GM12801 (cell line): ENCODE measurements around the gene IFNGR1.

Experiments
- CTCF ChIP-seq: IDR thresholded peaks from one replicate; pipeline ENCODE4 v1.5.1; 2011; ENCODE audit warnings: control low read depth; ENCODE audit not compliant: insufficient read length; ENCODE audit errors: extremely low read depth

The IFNGR1 gene

DNA sequence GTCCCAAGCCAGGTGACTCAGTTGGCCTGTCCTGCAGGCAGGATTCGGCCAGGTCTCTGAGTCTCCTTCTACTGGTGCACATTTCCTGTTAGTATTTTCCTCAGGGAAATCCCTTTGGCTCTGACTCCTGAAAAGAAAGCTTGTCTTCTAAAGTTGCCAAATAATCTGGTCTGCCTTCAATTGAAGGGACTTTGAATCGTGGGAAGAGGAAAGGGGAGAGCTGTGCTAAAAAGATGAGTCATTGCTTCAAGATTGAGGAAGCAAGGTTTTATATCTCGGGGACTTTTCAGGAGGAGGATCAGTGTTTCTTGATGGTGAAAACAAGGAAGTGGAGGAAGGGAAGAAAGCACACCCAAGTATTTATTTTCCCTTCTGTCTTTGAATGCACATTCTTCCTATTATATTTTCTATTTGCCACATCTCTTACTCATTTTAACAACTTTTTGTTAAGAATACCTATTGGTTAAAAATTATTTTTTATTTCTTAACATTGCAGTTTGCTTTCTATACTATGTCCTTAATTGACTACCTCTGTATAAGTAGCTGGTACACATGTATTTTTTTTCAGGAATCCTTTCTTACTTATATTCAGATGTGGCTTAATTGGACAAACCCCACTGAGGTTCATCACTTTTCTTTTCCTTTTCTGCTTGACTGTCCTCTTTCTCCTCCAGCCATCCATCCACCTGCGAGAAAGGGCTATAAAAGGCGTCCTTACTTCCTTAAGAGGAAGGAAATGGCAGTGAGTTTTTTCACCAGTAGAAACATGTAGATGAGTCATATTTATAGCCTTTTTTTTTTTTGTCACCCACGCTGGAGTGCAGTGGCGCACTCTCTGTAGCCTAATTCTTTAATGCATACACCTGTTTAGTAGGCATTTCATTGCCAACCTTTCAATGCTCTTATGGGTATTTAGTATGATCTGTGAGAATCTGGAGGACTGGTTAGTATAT lies 15.0 kb upstream of the IFNGR1 start:
- TF ChIP-seq CTCF, result no peak

- TF ChIP-seq CTCF, result no peak
Measured at GRCh38 chr6:137231895-137232294, 12.7 kb upstream of the IFNGR1 start.

GRCh38 chr6:137230956-137231555 lies 11.9 kb upstream of the IFNGR1 start:
- TF ChIP-seq CTCF, result no peak

DNA sequence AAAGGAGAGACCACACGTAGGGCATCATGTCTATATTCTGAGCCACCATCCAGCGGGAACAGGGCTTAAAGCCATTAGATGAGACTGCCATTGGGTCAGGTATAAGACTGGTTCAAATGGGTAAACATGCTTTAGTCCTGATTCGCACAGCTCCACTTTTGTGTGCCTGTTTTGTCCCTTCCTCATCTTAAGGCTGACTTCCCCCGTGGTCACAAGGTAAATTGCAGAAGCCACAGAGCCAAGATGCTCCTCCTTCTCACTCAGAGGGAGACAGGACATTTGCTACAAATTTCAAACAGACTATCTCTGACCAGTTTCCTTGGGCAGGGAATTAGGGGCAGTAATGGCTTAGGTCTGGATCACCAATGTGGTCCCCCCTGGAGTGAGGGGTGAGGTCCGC lies 11.4 kb upstream of the IFNGR1 start:
- no peak for TF ChIP-seq CTCF

- no peak for TF ChIP-seq CTCF
Measured at GRCh38 chr6:137229075-137229759, 10.0 kb upstream of the IFNGR1 start.

DNA sequence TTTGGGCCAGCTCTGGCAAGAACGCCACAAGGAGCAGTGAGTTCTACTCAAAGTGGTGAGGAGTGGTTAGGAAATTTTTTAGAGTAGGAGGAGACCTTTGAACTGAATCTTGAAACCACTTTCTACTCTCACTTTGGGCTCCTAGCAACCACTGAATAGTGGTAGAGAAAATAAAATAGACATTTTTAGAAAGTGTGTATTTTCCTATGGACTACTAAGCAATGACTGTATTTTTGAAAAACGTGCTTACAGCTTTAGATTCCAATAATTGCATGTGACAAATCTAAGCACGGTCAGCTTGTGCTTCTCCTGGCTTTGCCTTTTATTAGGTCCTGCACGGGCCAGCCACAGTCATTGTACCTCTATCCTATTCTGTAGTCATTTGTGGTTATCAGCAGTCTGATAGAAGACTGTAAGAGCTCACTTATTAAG lies 8.7 kb upstream of the IFNGR1 start:
- no peak for TF ChIP-seq CTCF

- TF ChIP-seq CTCF, result no peak
Measured at GRCh38 chr6:137226697-137227096, 7.5 kb upstream of the IFNGR1 start.
